AG10803 (cell line): ENCODE data around the gene BFSP1.

Source experiments
- DNase-seq: peaks from one replicate; pipeline ENCODE4 v3.0.0; 2010; ENCODE audit warnings: low read depth
- H3K4me3 ChIP-seq: 2 replicates; pipeline ENCODE4 v1.5.1; 2011; ENCODE audit warnings: mild to moderate bottlenecking, low read length, control low read depth
- TF ChIP-seq, protein P1 (sequence below): conservative IDR thresholded peaks from 2 replicates; pipeline ENCODE4 v1.5.1; 2011; ENCODE audit warnings: mild to moderate bottlenecking, low read length, control low read depth, inconsistent platforms

Gene BFSP1

GRCh38 chr20:17500271-17500670, 30.9 kb downstream of the BFSP1 start:
- TF ChIP-seq, protein P1, sequence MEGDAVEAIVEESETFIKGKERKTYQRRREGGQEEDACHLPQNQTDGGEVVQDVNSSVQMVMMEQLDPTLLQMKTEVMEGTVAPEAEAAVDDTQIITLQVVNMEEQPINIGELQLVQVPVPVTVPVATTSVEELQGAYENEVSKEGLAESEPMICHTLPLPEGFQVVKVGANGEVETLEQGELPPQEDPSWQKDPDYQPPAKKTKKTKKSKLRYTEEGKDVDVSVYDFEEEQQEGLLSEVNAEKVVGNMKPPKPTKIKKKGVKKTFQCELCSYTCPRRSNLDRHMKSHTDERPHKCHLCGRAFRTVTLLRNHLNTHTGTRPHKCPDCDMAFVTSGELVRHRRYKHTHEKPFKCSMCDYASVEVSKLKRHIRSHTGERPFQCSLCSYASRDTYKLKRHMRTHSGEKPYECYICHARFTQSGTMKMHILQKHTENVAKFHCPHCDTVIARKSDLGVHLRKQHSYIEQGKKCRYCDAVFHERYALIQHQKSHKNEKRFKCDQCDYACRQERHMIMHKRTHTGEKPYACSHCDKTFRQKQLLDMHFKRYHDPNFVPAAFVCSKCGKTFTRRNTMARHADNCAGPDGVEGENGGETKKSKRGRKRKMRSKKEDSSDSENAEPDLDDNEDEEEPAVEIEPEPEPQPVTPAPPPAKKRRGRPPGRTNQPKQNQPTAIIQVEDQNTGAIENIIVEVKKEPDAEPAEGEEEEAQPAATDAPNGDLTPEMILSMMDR, result no peak
- DNase-seq, result no peak
- H3K4me3 ChIP-seq, result no peak overlapping the region

DNA sequence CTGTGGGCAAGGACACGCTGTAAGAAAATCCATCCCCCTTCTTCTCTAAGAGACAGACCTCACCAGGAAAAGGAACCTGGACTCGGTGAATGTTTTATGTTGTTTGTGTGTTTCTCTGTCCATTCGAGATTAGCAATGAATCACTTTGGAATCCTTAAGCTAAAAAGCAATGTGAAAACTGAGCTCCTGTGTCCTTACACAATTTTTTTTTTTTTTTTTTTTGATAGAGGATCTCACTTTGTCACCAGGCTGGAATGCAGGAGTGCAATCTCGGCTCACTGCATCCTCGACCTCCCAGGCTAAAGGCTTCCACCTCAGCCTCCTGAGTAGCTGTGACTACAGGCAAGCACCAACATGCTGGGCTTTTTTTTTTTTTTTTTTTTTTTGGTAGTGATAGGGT, 32.1 kb downstream of the BFSP1 start:
- TF ChIP-seq, protein P1, result no peak
- no peak overlapping the region for H3K4me3 ChIP-seq
- peak; percentile 25 for DNase-seq

GRCh38 chr20:17498641-17499040, 32.5 kb downstream of the BFSP1 start:
- TF ChIP-seq, protein P1, result no peak
- H3K4me3 ChIP-seq, result no peak overlapping the region
- no peak for DNase-seq

DNA sequence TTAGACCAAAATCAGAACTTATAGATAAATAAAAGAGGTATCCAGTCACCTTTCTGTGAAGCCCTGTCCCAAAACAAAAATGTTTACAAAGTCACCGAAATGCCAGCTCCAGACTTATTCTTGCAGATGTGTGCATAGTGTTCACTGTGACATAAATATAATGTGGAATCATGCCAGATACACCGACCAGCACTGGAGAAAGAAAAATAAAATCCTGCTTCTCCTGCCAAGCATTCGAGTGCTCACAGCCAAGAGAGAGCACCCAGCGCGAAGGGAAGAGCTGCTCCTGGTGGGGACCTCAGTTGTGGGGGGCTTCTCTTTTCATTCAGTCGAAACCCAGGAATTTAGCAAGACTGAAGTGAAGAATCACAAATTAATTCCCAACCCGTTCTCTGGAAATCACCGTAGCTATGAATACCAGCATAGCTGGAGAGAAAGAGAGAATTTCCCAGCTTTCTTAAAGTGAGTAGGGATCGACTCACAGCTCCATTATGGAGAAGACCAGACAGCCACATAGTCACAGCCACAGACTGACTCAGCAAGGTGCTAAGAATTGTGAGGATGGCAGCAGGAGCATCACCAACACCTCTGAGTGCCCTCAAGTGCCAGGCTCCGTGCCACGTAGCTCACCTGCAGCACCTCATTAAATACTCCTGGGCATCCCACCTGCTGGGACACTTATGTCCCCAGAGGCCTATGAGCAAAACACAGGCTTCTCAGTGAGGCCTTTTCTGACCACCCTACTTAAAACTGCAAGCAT, 33.2 kb downstream of the BFSP1 start:
- TF ChIP-seq, protein P1, result no peak
- no peak for DNase-seq

DNA sequence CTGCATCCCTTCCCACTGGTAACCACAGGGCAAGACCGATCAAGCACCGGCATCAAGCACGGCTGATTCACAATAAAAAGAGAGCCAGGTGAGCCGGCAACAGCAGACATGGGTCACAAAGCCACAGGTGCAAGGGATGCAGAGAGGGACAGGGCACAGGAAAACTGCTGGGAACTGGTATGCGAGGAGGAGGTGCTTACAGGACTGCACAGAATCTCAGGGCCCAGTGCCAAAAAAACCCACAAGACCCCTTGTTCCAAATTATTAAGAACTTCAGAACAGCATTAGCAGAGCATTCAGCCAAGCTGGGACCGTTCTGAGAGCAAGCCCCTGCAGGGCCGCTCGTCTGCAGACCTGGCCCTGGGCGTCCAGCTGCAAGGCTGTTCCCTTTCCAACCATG, 35.4 kb downstream of the BFSP1 start:
- TF ChIP-seq, protein P1, result no peak
- H3K4me3 ChIP-seq, result no peak overlapping the region
- DNase-seq, result no peak

More for the DNA sequence above, 33.2 kb downstream of the BFSP1 start:
- no peak overlapping the region for H3K4me3 ChIP-seq

GRCh38 chr20:17494201-17494600, 37.0 kb downstream of the BFSP1 start:
- TF ChIP-seq, protein P1, result no peak
- H3K4me3 ChIP-seq, result no peak overlapping the region
- no peak for DNase-seq

DNA sequence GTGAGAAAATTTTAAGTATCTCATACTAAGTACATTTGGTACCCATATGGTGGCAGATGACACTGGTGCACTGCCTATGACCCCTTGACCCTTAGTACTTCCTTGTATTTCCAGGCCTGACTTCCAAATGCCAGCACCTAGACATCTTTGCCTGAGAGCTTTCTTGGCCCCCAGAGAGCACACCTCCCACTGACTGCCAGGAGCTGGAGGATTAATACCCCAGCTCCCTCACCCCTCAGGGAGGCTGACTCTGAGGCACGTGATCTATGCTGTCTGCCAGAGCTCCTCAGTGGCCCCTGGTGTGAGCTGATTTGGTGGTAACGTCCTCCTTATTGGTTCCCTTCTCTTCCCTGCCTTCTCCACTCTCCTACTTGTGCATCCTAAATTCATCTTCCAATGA, 38.0 kb downstream of the BFSP1 start:
- DNase-seq, result no peak
- no peak overlapping the region for H3K4me3 ChIP-seq
- TF ChIP-seq, protein P1, result no peak
